SK-N-DZ (cell line): ENCODE results near the gene RNF25.

Experiments used
- DNase-seq: peaks from one replicate; pipeline ENCODE4 v3.0.0-alpha.2; 2015; ENCODE audit warnings: low spot score

The RNF25 gene

DNA sequence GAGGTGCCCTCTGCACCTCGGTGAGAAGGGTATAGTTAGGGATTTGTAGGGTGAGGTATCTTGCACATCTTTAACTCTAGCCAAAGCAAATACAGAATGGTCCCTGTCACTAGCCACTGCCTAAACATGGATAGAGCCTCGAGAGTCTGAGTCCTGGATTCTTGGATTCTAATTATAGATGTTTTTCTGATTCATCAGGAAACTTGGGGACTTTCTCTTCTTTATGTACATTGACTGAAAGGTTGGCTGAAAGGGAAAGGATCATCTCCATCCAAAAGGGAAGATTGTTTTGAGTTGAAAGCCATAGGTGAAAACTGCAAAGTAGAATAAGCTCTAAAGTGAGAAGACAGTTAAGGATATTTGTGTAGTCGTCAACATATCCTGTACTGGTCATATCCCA lies 8.3 kb upstream of the RNF25 start:
- DNase-seq = no peak

DNA sequence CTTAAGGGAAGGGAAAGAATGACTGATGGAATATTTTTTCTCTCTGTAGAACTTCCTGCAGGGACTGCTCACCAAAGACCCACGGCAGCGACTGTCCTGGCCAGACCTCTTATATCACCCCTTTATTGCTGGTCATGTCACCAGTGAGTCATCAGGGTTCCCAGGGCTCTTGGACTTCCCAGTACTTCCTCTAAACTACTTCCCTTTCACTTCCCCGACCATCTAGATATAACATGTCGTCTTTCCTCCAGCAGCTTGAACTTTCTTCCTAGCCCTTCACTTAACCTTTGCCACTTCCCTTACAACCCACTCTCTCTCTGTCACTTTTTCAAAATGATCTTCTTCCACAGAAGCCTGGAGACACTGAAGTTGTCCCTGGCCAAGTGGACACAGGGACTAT lies 7.3 kb upstream of the RNF25 start:
- no peak for DNase-seq

DNA sequence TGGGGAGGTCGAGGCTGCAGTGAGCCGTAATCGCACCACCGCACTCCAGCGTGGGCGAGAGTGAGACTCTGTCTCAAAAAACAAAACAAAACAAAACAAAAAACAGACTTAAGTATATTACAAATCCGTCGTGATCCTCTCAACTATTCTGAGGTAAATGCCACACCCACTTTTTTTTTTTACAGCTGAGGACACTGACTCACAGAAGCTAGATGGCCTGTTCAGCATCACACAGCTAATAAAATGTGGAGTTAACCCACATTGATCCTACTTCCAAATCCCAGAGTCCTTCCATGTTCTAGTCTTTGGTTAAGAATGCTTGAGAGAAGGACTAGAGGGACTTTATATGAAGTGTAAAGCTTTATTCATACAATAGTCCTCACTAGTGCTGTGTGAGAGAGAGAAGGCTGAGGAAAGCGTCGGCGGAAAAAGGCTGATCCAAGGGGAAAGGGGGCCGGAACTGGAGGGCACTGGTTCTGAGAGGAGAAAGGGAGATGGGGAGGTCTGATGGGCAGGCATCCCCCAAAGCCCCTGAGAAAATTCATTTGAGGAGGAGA lies 627 bp downstream of the RNF25 start:
- DNase-seq = no peak

DNA sequence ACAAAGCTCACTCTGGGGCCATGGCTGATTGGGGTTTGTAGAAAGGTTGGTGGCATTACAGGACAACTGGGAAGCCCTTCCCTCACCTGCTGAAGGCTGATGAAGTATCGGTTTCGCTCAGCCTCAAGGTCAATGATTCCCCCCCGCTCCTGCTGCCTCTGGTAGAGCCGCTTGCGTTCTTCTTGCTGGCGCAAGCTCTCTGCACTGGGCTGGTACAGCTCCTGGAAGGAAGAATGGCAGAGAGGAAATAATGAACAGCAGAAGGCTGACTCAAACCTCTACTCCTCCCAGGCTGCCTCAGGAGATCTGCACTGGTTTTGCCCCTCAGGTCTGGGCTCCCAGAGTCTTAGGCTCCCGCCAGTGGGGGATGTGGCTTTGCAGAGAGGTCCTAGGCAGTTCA lies 7.1 kb downstream of the RNF25 start:
- no peak for DNase-seq

DNA sequence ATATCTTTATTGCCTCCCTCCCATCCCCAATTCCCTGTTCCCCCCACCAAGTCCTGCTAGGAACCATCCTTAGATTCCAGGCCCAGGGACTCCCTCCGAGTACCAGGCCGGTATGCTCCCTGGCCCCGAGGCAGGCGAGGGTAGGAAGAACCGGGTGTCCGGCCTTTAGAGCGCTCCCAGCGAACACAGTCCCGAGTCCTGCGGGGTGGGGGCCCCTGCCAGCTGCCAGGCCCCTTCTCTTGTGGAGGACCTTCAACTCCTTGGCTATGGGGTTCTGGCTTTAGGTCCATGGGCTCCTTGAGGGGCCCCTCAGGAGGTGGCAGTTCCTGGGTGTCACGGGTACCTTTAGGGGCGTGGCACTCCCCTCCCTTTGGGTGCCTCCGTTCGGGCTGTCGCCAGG lies 7.9 kb downstream of the RNF25 start:
- no peak for DNase-seq

DNA sequence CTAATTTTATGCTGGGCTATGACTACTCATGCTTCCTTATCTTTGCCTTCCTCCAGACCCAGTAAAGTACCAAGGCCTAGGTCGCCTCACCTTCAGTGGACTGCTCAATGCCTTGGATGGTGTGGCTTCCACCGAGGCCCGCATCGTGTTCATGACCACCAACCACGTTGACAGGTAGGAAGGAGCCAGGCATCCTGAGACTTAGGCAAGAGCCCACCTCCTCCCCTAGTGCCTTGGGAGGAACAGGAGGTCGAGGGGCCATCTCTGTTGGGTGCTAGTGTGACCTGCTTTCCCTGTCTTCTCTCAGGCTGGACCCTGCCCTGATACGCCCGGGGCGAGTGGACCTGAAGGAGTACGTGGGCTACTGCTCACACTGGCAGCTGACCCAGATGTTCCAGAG lies 9.0 kb downstream of the RNF25 start:
- DNase-seq = no peak

DNA sequence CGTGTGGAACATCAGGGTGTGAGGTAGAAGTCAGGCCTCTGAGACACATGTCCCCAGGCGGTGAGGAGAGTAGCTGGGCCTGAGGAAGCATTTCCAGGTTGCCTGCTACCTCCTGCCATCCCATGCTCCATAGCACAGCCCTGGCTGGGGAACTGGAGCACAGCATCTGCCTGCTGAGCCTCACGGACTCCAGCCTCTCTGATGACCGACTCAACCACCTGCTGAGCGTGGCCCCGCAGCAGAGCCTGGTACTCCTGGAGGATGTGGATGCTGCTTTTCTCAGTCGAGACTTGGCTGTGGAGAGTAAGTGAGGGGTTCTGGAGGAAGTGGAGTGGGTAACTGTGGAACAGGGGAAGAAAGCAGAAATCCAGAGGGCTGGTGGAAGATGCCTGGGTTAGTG lies 9.4 kb downstream of the RNF25 start:
- DNase-seq = no peak

DNA sequence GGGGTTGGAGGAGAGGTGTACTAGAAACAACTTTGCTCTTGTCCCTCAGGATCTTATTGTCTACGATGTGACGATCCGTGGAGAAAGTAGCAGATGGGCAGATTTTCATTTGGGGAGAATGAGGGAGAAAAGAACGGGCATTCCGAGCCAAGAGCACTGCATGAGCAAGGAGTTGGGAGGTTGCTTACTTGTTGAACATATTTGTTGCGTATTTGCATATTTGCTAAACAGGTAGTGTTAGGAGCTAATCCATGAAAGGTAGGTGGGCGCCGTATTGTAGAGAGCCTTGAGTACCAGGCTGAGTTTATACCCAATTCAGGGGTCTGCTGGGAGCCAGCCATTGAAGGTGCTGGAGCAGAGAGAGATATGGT lies 11.8 kb downstream of the RNF25 start:
- DNase-seq = no peak

DNA sequence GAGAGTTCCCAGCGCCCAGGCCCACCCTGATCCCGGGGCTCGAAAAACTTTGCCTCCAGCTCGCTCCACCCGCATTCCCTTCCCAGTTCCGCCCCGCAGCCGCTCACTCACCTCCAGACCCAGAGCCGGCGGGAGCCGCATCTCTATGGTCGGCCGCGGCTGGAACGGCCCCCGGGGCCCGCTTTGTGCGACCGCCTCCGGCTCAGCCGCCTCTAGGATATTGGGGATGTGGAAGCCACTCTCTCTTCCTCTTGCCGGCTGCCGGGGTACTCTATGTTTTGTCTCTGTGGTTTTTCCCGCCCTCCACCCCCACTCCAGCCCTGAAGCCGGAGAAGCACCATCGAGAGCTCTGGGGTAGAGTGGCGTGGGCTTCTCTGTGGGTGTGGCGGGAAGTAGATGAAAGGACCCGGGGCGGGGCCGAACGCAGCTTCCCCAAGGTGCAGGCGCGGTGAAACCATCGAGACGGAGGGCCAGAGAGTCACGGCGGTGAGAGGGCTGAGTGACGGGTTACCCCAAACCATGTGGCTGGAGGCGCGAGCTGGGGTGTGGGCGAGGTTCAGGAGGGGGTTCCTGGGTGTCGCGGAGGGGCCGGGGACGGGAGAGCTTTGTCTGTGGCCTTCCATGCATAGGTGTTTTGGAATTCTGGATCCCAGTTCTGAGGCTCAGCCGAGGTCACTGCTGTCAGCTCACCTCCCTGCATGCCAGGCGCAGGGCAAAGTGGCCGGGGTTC lies 12.4 kb downstream of the RNF25 start, which contains the start of the genes BCS1L and ZNF142:
Gene BCS1L (plus strand): TSS at position 426 of the 730 bp plus-strand sequence. CDS start 1,305 bp downstream, outside the sequence.
Gene ZNF142 (minus strand): TSS at position 366 of the 730 bp plus-strand sequence. CDS start 3,194 bp downstream, outside the sequence.
- peak; percentile 93 for DNase-seq

DNA sequence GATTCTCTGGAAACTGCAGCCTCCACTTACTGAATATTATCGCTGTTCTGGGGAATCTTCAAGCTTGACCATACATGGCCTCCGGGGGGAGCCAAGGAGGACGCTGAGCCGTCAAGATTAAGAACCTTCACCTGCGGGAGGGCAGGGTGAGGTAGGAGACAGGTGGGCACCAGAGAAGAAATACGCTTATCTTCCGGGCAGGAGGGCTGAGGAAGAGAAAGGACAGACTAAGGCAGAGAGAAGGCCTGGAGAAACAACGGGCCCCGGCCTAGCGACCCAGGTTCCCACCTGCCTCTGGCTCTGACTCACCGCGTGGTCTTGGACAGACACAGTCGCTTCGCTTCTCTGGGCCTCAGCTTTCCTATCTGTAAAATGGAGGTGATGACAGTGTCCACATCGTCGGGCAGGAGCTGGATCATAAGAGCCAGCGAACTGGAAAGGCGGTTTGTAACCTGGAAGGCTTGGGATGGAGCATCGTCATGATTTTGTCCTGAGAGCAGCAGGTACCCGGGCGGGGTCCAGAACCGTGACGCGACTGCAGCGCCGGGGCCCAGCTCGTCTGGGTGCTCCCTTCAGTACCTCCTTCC lies 13.0 kb downstream of the RNF25 start:
- DNase-seq = peak; percentile 72

DNA sequence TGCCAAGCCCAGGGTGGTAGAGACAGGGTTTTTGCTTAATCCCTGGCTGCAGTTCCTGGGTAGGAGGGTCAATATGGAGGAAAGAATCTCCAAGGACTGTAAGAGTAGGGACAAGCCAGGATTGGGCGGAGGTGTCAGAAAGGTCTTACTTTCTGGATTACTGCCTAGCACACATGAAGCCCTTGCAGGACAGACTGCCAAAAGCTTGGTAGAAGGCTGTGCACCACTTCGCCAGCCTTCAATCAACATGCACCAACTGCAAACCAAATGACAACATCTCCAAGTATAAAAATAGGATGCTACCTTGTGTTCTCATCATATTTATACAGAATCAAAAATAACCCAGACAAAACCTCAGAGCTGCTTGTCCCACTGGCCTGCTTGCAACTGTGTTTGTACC lies 16.1 kb downstream of the RNF25 start:
- no peak for DNase-seq

DNA sequence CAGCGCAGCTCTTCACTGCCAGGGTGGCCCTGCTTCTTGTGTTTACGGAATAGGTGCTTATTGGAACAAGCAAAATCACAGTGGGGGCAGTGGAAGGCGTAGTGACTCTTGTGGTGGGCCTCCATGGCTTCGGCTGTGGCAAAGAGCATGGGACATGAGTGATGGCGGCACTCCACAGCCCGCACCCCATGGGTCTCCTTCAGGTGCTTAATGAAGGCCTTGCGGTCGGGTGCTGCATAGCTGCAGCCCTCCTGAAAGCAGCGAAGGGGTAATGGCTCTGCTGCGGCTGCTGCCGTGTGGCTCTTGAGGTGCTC lies 23.1 kb downstream of the RNF25 start:
- no peak for DNase-seq

DNA sequence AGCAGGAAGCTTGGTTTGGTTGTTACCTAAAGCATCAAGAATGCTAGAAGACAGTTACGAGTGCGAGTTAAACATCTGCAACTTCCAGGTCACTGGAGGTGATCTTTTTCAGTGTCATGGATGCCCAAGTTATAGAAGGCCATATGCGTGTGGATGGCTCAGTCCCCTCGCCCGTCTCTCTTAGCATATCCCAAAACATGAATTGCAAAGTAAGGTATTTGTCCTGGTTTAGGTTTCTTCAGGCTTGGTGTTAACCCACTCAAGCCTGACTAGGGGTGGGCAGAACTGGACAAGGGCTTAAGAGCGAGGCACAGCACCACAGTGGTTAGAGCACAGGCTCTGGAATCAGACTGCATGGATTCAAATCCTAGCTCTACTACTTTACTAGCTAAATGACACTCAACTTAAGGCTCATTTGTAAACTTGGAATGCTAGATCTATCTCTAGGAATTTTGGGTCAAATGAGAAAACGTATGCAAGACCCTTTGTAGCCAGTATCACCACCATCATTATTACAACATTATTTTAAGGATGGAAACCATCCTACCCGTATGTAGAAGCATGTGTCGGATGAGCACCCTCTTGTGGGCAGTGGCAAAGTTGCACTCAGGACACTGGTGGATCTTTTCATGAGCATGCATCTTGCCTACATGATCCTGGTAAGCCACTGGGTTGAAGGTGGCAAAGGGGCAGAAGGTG lies 23.6 kb downstream of the RNF25 start:
- peak; percentile 50 for DNase-seq

DNA sequence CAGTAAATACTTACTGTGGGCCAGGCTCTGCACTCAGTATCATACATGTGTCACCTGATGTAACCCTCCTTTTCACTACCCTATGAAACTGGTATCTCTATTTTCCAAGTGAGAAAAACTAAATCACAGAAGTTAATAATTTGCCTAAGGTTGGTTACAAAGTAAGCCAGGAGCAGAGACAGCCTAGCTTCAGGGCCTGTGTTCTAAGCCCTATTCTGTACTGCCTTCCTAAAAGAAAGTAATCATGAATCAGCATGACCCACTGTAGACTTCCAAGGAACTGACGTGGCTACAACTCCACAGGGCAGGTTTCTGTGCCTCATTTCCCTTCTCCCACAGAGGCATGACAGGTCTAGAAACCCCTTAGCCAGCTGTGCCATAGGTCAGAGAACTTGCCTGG lies 26.7 kb downstream of the RNF25 start:
- DNase-seq = no peak

DNA sequence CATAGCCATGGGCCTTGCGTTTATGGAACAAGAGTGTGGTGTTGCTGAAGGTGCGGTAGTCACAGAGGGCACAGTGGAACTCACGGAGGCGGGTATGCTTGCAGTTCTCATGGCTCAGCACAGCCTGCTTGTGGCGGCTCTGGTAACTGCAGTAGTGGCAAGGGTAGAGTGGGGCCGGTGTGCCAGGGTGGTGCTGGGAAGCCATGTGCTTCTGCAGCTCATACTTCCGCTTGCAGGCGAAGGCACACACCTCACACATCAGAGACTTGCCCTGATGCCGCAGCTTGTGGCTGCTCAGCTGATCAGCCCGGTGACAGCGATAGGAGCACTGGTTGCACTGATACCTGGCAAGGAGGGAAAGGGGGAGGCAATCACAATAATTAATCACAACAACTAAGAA lies 27.1 kb downstream of the RNF25 start:
- DNase-seq = no peak

DNA sequence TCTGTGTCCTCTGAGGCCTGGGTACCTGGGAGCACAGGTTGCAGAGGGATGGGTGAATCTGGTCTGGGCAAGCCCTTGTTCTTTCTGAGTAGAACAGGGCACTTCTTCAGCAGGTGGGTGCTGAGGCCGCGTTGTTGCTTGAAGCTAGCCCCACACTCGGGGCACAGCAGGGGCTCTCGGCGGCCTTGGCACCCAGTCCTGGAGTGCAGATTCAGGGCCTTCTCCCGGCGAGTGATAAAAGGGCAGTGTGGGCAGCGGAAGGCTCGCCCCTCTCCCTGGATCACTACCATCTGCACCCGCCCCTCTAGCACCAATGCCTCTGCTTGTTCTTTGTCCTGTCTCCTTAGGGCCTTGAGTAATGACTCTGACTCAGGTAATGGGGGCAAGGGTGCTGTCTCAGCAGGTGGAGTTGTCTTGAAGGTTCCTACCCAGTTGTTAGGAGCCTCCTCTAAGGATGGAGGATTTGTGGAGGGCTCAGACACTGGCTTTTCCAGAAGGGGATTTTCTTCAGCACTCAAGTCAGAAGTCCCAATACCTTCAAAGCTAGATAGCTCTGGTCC lies 28.0 kb downstream of the RNF25 start:
- DNase-seq = no peak

DNA sequence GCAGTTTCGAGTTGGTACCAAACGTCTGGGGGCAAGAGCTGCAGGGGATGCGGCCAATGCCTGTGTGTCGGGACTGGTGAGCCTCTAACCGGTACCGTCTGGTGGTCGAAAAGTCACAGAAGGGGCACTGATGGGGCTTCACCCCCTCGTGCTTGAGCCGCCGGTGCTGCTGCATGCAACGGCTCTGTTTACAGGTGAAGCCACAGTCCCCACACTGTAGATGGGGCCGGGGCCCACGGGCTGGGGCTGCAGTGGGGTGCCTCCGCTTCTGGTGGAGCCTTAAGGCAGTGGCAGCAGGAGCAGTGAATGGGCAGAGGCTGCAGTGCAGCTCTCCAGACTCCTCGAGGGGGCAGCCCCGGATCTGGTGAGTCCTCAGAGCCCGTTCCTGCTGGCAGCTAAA lies 29.0 kb downstream of the RNF25 start:
- no peak for DNase-seq

DNA sequence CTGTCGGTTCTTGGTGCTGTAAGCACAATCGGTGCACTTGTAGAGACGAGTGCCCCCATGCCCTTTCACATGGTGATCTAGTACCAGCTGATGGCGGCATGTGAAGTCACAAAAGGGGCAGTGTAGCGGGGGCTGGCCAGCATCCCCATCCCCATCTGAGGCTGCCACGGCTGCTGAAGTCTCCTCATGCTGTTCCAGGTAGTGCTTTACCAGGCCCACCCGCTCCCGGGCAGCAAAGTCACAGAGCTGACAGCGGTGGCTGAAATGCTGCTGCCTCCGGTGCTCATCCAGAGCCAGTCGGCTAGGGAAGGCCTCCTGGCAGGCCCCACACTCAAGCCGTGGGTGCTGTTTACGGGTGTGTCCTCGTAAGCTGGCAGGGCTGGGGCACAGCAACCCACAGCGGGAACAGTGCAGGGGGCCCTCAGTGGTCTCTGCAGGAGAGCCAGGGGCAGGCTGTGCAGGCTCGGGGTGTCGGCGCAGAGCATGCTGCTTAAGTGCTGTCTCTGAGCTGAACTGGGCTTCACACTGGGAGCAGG lies 29.6 kb downstream of the RNF25 start:
- DNase-seq = no peak

DNA sequence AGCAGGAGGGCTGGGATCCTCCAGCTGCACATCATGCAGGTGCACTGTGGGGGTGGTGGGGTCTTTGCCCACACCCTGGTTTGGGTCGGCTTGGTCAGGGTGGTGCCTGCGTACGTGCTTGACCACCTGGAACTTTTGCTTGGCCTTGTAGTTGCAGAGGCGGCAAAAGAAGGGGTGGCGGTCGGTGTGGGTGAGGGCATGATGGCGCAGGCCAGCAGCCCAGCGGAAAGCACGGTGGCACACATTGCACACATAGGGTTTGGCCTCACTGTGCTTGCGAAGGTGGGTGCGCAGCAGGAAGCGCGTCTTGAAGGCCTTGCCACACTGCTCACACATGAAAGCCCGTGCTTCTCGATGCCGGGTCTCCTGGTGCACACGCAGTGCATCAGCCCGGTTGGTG lies 33.4 kb downstream of the RNF25 start:
- no peak for DNase-seq

DNA sequence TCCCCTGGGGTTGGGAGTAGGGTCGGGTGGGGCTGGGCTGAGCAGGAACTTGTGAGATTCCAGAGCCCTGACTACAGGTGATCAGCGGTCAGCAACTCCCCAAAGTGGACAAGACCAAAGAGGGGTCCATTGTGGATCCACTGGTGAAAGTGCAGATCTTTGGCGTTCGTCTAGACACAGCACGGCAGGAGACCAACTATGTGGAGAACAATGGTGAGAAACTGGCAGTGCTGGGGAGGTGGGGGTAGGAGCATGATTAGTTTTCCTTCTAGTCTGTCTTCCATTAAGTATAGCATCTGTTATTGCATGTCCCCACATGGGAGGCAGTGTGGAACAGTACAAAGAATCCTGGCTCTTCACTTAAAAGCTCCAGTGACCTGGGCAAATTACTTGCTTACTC lies 36.1 kb downstream of the RNF25 start:
- DNase-seq = no peak

DNA sequence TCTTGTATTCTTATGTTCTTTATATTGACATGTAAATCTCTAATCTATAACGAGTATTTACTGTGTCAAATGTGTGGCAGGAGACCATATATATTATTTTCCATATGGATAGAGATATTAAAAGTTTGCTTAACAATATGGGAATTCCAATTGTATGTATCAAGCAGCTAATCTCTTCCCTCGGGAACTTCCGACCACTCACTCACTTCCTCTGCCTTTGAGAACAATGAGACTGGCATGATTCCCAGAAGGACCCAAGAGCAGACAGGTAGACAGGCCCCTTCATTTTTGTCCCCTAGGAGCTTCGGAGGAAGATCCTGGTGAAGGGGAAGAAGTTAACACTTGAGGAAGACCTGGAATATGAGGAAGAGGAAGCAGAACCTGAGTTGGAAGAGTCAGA lies 40.0 kb downstream of the RNF25 start:
- DNase-seq = no peak

DNA sequence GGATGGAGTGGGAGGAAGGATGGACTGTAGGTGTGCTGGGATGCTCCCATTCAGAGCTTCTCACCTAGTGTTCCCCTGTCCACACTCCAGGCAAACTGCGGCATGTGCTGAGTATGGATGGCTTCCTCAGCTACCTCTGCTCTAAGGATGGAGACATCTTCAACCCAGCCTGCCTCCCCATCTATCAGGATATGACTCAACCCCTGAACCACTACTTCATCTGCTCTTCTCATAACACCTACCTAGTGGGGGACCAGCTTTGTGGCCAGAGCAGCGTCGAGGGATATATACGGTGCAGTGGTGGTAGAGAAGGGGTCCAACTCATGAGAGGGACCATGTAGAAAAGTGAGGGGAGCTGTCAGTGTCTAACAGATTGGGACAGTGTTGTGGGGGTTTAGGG lies 43.9 kb downstream of the RNF25 start:
- DNase-seq = no peak
